ENCODE results near the gene LRCH1.

Gene LRCH1

GRCh38 chr13:46665633-46666482, 112.9 kb downstream of the LRCH1 start:
- no peak for DNase-seq (ENCODE audit: low read depth)

DNA sequence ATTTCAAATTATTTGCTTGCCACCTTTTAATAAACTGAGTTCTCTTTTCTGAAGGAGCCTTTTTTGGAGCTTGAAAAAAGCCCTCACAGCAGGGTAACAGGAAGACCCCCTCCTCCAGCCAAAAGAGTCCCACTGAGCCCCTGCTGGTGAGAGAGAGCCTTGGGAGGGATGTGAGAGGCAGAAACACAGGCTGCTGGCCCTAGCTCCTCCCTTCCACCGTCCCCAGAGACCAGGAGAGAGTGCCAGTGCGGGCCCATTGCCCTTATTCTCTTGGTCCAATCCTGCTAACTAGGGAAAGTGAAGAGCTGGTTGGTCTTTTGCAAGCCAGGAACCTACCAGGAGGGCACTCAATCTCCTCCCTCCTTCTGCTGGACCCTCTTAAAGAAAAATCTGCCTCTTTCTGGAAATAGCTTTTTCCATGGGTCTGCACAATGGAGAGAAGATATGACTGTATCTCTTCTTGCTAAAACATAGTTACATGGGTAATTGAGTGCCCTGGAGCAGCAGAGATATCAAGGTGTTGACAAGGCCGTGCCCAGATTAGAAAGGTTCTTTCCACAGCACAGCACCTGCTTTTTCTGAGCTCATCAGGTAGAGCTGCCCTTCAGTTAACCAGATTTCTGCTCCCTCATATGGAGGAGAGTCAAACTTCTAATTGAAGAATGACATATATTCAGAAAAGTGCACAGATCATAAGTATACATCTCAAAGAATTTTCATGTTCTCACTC, 113.9 kb downstream of the LRCH1 start:
- no peak for DNase-seq (ENCODE audit: low read depth)

DNA sequence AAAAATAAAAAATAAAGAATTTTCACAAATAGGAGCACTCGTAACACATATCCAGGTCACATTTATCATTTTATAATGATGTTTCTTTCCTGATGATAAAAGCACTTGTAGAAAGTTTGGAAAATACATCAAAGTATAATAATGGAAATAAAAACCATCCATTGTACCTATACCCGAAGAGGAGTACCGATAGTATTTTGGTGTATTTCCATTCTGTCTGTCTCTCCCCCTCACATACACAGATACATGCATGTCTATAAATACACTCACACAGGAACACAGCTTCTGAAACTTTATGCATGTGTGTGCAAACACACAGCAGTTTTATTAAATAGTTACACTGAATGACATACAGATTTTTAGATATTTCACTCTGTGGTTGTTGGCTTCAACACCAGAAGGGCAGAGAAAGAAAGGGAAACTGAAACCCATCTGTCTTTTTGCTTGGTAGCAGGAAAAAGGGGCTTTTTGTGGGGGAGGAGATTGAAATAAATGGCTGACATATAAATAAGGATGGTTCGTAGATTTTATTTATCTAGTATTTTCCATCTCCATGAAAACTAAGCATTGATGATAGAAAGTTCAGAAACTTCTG, 114.8 kb downstream of the LRCH1 start:
- DNase-seq (ENCODE audit: low read depth) = no peak

DNA sequence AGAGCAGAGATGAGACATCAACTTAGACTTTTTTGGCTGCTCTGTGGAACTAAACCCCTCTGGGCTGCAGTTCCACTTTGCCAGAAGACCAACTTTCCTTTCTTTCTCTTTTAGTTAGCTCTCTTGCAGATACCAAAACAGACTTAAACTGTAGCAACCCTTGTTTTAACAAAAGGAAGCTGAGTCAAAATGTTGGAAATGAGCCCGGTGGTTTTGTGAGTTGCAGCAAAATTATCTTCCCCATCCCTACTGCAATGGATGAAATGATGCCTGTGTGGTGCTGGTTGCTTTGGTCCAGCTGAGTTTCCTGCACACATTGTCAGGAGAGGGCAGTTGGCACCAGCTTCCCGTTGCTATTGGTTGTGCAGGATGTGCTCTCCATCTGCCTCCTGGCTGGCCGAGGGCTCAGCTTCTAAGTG, 115.3 kb downstream of the LRCH1 start:
- DNase-seq (ENCODE audit: low read depth) = no peak

DNA sequence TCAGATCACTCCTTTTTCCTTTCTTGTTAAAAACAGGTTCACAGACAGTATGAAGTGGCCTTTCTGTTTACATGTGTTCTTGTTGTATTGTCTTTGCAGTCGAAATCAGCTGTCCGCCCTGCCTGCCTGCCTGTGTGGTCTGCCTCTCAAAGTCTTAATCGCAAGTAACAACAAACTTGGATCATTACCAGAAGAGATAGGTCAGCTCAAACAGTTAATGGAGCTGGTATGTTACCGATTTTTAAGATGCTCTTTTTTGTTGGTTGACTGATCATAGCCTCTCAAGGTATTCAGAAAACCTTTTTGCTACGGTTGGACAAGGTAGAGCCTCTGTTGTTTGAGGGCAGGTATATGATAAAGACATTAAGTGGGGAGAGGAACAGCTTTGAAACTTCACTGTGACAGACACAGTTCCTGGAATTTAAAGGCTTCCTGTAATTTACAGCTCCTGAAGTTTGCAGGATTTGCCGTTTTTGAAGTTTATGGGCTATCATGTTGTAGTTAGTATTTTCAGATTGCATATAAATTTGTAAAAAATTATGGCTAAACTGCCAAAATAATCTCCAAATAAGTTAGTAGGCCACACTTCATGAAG, 116.1 kb downstream of the LRCH1 start:
- DNase-seq (ENCODE audit: low read depth) = no peak

DNA sequence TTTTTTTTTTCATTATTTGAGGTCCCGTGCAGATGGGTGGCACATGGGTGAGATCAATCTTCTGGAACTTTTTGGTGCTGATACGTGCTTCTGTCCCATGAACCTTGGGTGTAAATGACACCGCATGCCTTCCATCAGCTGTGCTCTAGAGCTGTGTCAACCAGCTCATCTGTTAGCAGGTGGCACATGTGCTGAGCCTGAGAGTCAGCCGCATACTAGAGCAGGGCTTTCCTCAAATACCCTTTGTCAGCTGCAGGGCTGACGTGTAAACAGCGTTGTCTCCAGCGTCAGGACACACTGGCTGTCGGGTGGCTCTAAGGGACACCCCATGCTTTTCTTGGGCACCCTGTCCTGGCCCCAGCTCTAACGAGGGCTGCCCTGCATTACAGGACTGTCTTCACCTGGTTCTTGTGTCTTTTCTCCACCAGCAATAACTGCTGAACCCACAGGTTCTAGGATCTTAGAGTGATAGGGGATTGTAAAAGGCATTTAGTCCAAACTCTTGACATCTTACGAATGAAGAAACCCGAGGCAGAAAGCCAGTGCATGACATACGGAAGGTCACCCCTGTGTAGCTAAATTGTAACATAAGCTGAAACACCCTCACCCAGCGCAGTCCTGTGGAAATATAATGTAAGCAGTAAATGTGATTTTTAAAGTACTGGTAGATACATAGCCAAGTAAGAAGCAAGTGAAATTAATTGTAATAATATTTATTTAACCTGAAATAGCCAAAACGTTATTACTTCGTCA, 119.5 kb downstream of the LRCH1 start:
- DNase-seq (ENCODE audit: low read depth) = no peak

GRCh38 chr13:46675016-46675415, 122.0 kb downstream of the LRCH1 start:
- DNase-seq (ENCODE audit: low read depth) = no peak

- no peak for DNase-seq (ENCODE audit: low read depth)
These were observed 123.4 kb downstream of the LRCH1 start for GRCh38 chr13:46676378-46676725.

DNA sequence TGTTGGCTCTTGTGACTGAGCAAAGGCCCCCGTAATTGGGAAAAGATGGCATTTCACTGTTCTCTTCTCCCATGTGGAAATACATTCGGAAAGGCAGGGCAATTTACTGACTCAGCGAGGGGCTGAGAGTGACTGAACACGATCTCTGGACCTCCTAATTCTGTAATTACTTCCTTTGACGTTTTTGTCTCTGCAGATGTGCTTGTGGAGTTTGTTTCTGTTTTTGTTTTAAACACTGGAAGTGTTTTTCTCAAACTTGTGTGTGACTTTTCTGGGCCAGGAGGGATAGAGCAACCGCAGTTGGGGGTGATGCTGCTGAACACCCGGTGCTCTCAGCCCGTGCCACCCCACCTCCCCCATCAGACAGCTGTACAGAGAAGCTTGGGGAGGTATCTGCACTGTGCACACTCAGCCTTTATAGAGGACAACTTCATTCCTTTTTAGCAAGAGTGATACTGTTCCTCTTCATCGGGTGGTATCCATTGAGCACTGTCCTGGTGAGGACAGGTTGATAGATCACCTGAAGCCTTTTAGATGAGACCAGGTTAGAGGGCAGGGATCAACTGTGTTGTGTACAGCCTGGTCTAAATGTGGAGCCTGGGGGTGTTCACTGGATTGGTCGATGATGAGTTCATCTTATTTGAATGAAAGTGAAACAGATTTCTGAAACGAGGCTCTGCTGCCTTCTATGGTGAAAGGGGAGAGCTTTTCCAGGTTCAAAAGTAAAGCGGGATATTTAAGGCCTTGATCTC, 126.6 kb downstream of the LRCH1 start:
- no peak for DNase-seq (ENCODE audit: low read depth)

GRCh38 chr13:46682015-46682414, 129.0 kb downstream of the LRCH1 start:
- DNase-seq (ENCODE audit: low read depth) = no peak

- DNase-seq (ENCODE audit: low read depth) = no peak
These were observed 129.7 kb downstream of the LRCH1 start for GRCh38 chr13:46682707-46683106.

DNA sequence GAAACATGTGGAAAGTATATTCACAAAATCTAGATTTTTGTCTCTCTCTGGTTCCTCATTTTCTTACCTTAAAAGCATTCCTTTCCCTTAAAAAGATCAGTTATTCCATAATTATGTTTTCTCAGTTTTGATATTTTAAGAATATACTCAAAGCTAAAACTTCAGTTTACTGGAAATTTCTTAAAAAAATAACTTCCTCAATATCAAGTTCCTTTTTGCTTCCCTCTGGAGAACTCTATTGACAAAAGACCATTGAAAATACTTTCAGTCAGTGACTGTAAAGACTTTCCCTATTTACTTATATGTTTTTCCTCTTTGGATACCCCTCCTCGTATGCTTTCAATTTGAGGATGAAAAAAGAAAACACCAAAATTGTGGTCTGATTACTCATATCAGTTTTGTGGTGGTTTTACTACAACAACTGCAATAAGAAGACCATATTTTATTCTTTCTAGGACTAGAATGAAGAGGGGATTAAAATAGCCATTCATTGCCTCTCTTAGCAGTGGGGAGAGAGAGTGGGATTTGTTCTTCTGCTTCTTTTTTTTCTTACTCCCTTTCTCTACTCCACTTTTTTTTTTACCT, 130.8 kb downstream of the LRCH1 start:
- no peak for DNase-seq (ENCODE audit: low read depth)

DNA sequence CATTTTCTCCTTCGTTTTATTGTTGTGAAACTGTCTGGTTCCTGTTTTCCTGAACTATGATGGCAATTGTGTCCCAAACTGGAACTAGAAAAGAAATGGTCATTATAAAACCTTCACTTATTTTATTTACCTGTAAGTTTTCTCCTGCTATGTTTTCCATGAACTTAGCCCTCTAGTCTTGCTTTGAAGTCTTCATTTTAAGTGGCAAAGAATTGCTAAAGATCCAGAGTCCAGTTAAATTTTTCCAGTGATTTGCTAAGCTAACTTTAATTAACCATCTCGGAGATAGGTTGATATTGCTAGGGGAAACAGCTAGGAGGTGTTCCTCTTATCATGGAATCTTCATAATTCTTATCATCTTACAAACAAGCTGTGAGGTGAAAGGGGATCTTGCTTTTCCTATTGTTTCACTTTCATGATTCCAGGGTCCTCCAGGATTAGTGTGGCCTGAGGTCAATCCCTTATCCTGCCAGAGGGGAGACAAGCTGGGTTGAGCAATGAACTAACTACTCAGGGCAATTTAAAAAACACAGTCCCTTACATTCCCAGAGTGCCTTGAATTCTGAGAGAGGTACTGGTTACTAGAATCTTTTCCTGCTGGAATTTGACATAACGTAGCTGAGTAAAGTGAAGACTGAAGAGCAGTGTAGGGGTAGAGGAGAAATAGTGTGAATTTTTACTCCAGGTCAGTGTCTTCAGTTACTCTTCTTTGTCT, 131.5 kb downstream of the LRCH1 start:
- DNase-seq (ENCODE audit: low read depth) = no peak

- no peak for DNase-seq (ENCODE audit: low read depth)
These were observed 132.2 kb downstream of the LRCH1 start for GRCh38 chr13:46685006-46685730.

DNA sequence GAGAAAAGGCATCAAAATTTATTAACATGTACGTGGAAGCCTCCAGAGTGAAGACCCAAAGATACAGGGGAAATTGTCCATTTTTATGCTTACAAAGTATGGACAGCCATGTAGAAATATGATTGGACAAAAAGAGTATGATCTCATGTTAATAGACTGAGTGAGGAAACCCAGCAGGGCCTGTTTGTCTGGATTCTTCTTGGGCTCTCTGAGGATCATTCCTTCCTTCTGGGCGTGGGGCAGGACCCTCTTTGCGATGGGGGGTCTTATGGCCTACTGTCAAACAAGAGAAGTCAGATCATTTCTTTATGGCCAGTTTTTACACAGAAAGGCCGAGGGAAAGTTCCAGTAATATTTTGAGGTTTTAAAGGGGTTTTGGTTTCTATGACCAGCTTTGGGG, 133.2 kb downstream of the LRCH1 start:
- no peak for DNase-seq (ENCODE audit: low read depth)

DNA sequence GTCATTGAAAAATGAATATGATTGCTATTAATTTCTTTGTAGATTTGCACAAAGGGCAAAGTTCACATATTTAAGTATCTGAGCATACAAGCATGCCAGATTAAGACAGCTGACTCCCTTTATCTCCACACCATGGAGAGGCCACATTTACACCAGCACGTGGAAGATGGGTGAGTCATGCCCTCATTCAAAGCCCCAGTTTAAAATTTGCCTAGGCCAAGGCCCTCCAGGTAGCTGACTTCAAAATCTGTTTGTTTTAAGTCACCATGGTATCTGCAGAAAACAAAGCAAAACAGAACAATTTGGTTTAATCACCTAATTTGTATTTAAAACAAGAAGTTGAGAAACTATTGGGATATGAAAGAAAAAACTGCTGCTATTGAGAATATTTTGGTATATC, 134.8 kb downstream of the LRCH1 start:
- no peak for DNase-seq (ENCODE audit: low read depth)

DNA sequence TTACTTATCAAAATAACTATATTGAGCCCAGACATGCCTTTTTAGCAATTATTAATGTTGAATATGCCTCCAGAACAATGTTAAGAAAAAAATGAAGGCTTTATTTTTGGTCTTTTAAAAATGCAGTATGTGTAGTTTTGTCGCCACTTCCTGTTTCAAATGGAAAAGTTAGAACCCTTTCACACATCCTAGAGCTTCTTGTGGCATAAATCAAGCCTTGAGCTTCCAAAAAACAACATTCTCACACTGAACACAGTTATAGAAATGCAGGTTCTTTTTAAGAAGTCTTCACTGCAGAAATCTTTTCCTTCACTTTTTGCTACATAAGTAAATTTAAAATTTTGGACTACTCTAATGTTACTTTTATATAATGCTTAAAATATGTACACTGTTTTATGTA, 135.3 kb downstream of the LRCH1 start:
- DNase-seq (ENCODE audit: low read depth) = no peak

- no peak for DNase-seq (ENCODE audit: low read depth)
These were observed 145.0 kb downstream of the LRCH1 start for GRCh38 chr13:46698014-46698413.

GRCh38 chr13:46698910-46699460, 146.0 kb downstream of the LRCH1 start:
- no peak for DNase-seq (ENCODE audit: low read depth)
